DND-41 (cell line): ENCODE results near the gene ACMSD.
"Not testable (repeated sequence)": the region's sequence is repeated elsewhere in the genome, so short reads cannot be mapped to it uniquely, and the experiment has no call there.

Experiments
- ATAC-seq: fragments of 200-7000 bp; cut with Tn5 transposase; 3 replicates; pipeline ENCODE4 v1.9.1; 2021; ENCODE audit warnings: low read depth; ENCODE audit not compliant: insufficient read depth
- DNase-seq: peaks from one replicate; pipeline ENCODE4 v3.0.0-alpha.2; 2020
- H2AFZ ChIP-seq: 2 replicates; pipeline ENCODE4 v1.6.0; 2012; ENCODE audit warnings: low read depth, low read length
- H3K27ac ChIP-seq: 2 replicates; pipeline ENCODE4 v1.5.1; 2012; ENCODE audit warnings: low read length, inconsistent platforms
- H3K27me3 ChIP-seq: fragments of 200-600 bp; sonication (generic); 2 replicates; pipeline ENCODE4 v1.6.0; 2012; ENCODE audit warnings: low read length, mild to moderate bottlenecking, inconsistent platforms; ENCODE audit not compliant: insufficient read depth, poor library complexity
- H3K36me3 ChIP-seq: 2 replicates; pipeline ENCODE4 v1.5.1; 2012; ENCODE audit warnings: low read length, inconsistent platforms; ENCODE audit not compliant: insufficient read depth
- H3K4me1 ChIP-seq: 2 replicates; pipeline ENCODE4 v1.5.1; 2012; ENCODE audit warnings: mild to moderate bottlenecking, low read length; ENCODE audit not compliant: insufficient read depth
- H3K4me2 ChIP-seq: 2 replicates; pipeline ENCODE4 v1.6.0; 2012; ENCODE audit warnings: mild to moderate bottlenecking, moderate library complexity, low read length, inconsistent platforms; ENCODE audit not compliant: insufficient read depth
- H3K4me3 ChIP-seq, 2 experiments: fragments of 200-600 bp in 1 of 2; shearing (Covaris generic) in 1 of 2; 2 replicates each; pipeline ENCODE4 v1.5.1; 2012 to 2016; ENCODE audit warnings: inconsistent platforms in 2 of 2, low read length in 2 of 2, mild to moderate bottlenecking in 2 of 2, low read depth in 1 of 2, moderate library complexity in 1 of 2
- H3K79me2 ChIP-seq: 2 replicates; pipeline ENCODE4 v1.6.0; 2012; ENCODE audit warnings: low read length, inconsistent platforms; ENCODE audit not compliant: insufficient read depth
- H3K9ac ChIP-seq: 2 replicates; pipeline ENCODE4 v1.6.0; 2012; ENCODE audit warnings: low read depth, mild to moderate bottlenecking, inconsistent platforms, low read length, moderate library complexity
- H3K9me3 ChIP-seq: 2 replicates; pipeline ENCODE4 v1.5.1; 2012; ENCODE audit warnings: low read length, moderate library complexity, mild to moderate bottlenecking, inconsistent platforms; ENCODE audit not compliant: insufficient read depth, severe bottlenecking
- H4K20me1 ChIP-seq: 2 replicates; pipeline ENCODE4 v1.6.0; 2012; ENCODE audit warnings: low read length; ENCODE audit not compliant: insufficient read depth
- CTCF ChIP-seq: IDR thresholded peaks from 2 replicates; pipeline ENCODE4 v1.5.1; 2012; ENCODE audit warnings: borderline replicate concordance, low read length, moderate library complexity, mild to moderate bottlenecking; ENCODE audit not compliant: poor library complexity, severe bottlenecking; ENCODE audit errors: extremely low read depth
- EZH2 ChIP-seq: IDR thresholded peaks from 3 replicates; pipeline ENCODE4 v1.6.1; 2012; ENCODE audit warnings: borderline replicate concordance, low read depth, mild to moderate bottlenecking, moderate library complexity, low read length, inconsistent platforms; ENCODE audit not compliant: severe bottlenecking

The ACMSD gene

GRCh38 chr2:134845719-134846118 is 7.3 kb downstream of the ACMSD start:
- H3K27ac ChIP-seq, result no peak overlapping the region
- no peak for TF ChIP-seq EZH2
- TF ChIP-seq CTCF, result no peak
- no peaks in the 10 kb centered on the region for H4K20me1 ChIP-seq
- no peaks in the 10 kb centered on the region for H3K79me2 ChIP-seq
- H3K4me1 ChIP-seq, result no peaks in the 10 kb centered on the region
- H2AFZ ChIP-seq, result no peak overlapping the region
- H3K9me3 ChIP-seq, result no peaks in the 10 kb centered on the region
- H3K4me3 ChIP-seq, result no peak overlapping the region
- ATAC-seq (no peak; the same call in 2 of the 3 replicates), DNase-seq (no peak)
- no peak overlapping the region for H3K4me2 ChIP-seq
- no peak overlapping the region for H3K9ac ChIP-seq
- H3K27me3 ChIP-seq, result no peaks in the 10 kb centered on the region
- H3K36me3 ChIP-seq, result no peaks in the 10 kb centered on the region

GRCh38 chr2:134846213-134846612 is 7.8 kb downstream of the ACMSD start:
- Histone ChIP-seq H3K4me3 (no peak overlapping the region), H3K9ac (no peak overlapping the region), H2AFZ (no peak overlapping the region), H3K27me3 (no peaks in the 10 kb centered on the region), H3K27ac (no peak overlapping the region), H3K79me2 (no peaks in the 10 kb centered on the region), H3K4me1 (no peaks in the 10 kb centered on the region), H3K36me3 (no peaks in the 10 kb centered on the region), H4K20me1 (no peaks in the 10 kb centered on the region), H3K4me2 (no peak overlapping the region), H3K9me3 (no peaks in the 10 kb centered on the region)
- TF ChIP-seq CTCF (no peak), EZH2 (no peak)
- DNase-seq, result no peak
- no peak for ATAC-seq

- H3K27me3 ChIP-seq, H3K4me2 ChIP-seq, H3K79me2 ChIP-seq, H3K4me3 ChIP-seq, H3K9ac ChIP-seq, H3K4me1 ChIP-seq, H2AFZ ChIP-seq, H3K9me3 ChIP-seq, H3K27ac ChIP-seq, DNase-seq, H3K36me3 ChIP-seq, H4K20me1 ChIP-seq, ATAC-seq: not testable (repeated sequence)
These were observed 9.2 kb downstream of the ACMSD start for GRCh38 chr2:134847582-134847981.

- no peak for ATAC-seq
- no peaks in the 10 kb centered on the region for H3K9me3 ChIP-seq
- H3K4me3 ChIP-seq, result no peak overlapping the region
- H3K79me2 ChIP-seq, result no peaks in the 10 kb centered on the region
- no peaks in the 10 kb centered on the region for H3K36me3 ChIP-seq
- H2AFZ ChIP-seq, result no peak overlapping the region
- H3K4me1 ChIP-seq, result no peaks in the 10 kb centered on the region
- H3K27me3 ChIP-seq, result no peaks in the 10 kb centered on the region
- H4K20me1 ChIP-seq, result no peaks in the 10 kb centered on the region
- no peak overlapping the region for H3K4me2 ChIP-seq
- H3K9ac ChIP-seq, result no peak overlapping the region
- TF ChIP-seq CTCF (no peak), EZH2 (no peak)
- no peak for DNase-seq
- H3K27ac ChIP-seq, result no peak overlapping the region
These were observed 14.1 kb downstream of the ACMSD start for GRCh38 chr2:134852518-134852917.
